ENCODE data around the gene NAP1L4. TPM values are rescaled to one million over a fixed set of nuclear protein-coding genes. Genes with fewer than 3 reads are reported as not detected.

The NAP1L4 gene
- total RNA-seq, 1 experiment from 2014 or later: 184 TPM

DNA sequence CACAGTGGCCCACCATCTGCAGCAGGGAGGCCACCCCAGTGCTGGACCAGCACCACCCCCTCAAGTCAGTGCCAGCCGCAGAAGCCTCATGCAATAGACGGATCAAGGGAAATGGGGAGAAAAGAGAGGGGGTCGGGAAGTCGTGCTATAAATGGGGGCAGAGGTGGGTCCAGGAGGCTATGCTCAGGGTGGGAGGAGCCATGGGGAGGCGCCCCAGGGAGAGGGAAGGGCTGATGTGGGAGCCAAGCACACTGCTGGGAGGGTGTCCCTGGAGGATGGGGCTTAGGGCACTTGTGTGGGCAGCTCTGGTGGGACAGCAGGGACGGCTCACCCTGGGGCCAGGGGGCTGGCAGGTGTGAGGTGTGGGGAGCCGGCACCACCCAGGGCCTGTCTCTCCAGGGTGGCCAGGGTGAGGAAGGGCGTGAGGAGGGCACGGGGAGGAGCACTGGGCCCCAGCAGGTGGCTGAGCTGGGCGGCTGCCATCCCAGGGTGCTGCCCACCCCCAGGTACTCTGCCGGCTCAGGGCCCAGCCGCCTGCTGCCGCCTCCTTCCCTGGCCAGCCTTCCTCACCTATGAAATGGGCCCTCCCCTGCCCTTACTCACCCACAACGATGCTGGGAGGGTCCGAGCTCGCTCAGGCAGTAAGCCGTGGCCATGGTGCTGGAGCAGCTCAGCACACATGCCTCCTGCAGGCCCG, 80.9 kb downstream of the NAP1L4 start:
- intact Hi-C loops (cut with micrococcal nuclease; ENCODE audit: unreplicated experiment): no loop called here
- DNase-seq (ENCODE audit: low spot score): no peak
- Histone ChIP-seq H3K27ac (ENCODE audit: low read depth, low read length, poor library complexity, severe bottlenecking) (no peak overlapping the region), H3K27me3 (replicated peaks; ENCODE audit: insufficient read depth, low read depth, low read length, poor library complexity) (no peaks in the 10 kb centered on the region), H3K4me1 (ENCODE audit: insufficient read depth, low read length, poor library complexity, severe bottlenecking) (peaks cover 6% of the 10 kb centered on the region), H3K9me3 (ENCODE audit: low read depth, low read length, poor library complexity, severe bottlenecking) (no peaks in the 10 kb centered on the region), H3K4me3 (ENCODE audit: low read depth, low read length, poor library complexity, severe bottlenecking) (no peak overlapping the region), H3K36me3 (ENCODE audit: insufficient read depth, low read length, poor library complexity, severe bottlenecking) (no peaks in the 10 kb centered on the region)
- BruUV-seq (replicated peaks): no TSS peak
- POLR2A ChIA-PET (ENCODE audit: low non-redundant PET): no interaction called here
- CTCF ChIA-PET: no interaction called here
- TF ChIP-seq EZH2 (IDR thresholded peaks at IDR 0.05; ENCODE audit: borderline replicate concordance, low read depth, low read length, poor library complexity, severe bottlenecking): no peak
- TF ChIP-seq, protein P1, sequence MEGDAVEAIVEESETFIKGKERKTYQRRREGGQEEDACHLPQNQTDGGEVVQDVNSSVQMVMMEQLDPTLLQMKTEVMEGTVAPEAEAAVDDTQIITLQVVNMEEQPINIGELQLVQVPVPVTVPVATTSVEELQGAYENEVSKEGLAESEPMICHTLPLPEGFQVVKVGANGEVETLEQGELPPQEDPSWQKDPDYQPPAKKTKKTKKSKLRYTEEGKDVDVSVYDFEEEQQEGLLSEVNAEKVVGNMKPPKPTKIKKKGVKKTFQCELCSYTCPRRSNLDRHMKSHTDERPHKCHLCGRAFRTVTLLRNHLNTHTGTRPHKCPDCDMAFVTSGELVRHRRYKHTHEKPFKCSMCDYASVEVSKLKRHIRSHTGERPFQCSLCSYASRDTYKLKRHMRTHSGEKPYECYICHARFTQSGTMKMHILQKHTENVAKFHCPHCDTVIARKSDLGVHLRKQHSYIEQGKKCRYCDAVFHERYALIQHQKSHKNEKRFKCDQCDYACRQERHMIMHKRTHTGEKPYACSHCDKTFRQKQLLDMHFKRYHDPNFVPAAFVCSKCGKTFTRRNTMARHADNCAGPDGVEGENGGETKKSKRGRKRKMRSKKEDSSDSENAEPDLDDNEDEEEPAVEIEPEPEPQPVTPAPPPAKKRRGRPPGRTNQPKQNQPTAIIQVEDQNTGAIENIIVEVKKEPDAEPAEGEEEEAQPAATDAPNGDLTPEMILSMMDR (conservative IDR thresholded peaks at IDR 0.05; ENCODE audit: low read depth, low read length): no peak

DNA sequence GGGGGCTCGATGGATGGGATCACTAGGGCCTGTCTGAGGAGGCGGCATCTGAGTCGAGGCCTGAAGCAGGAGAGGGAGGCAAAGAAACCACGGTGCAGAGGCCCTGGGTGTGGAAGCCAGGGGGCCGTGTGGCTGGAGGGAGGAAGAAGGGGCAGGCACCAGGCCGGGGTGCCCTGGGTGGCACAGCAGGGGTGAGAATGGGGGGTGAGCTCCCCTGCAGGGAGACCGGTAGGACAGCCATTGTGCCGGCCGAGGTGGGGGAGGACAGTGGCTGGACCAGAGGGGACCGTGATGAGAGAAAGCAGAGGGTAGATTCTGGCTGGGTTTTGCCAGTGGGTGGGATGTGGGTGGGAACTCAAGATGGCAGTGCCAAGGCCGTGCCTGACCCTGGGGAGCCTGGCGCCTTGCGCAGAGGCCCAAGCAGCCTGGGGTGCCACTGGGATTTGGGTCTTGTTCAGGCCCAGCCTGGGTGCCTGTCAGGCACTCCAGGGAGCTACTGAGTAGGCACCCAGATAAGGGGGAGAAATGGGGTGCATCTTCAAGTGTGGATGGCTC, 81.7 kb downstream of the NAP1L4 start:
- POLR2A ChIA-PET (ENCODE audit: low non-redundant PET): no interaction called here

DNA sequence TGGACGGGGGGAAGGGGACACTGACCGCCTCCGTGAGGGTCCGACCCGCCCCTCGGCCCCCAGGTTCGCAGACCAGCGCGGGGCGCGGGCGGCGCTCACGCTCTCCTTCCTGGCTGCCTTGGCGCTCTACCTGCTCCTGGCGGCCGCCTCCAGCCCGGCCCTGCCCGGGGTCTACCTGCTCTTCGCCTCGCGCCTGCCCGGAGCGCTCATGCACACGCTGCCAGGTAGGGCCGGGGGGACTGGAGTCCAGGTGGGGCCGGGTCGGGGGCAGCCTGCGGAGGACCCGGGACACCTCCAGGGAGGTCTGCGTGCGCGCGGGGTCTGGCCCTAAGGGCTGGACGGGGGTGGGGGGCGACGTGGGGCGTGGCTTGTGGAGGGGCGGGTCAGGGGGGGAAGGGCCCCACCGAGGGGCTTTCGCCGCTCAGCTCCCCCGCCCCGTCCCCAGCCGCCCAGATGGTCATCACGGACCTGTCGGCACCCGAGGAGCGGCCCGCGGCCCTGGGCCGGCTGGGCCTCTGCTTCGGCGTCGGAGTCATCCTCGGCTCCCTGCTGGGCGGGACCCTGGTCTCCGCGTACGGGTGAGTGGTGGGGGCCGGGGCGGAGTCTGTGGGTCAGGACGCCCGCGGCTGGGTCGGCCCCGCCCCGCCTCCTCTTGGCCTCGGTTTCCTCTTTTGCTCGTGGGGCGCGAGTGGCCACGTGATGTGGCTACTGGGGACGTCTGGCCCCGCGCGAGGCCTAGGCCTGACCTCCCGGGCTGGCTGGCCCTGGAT, 82.8 kb downstream of the NAP1L4 start:
- H3K4me1 ChIP-seq (ENCODE audit: insufficient read depth, low read length, poor library complexity, severe bottlenecking): peaks cover 6% of the 10 kb centered on the region
- ChIA-PET CTCF (no interaction called here), POLR2A (ENCODE audit: low non-redundant PET) (no interaction called here)
- H3K9me3 ChIP-seq (ENCODE audit: low read depth, low read length, poor library complexity, severe bottlenecking): no peaks in the 10 kb centered on the region
- H3K27ac ChIP-seq (ENCODE audit: low read depth, low read length, poor library complexity, severe bottlenecking): no peak overlapping the region
- no TSS peak for BruUV-seq (replicated peaks)
- intact Hi-C loops (cut with micrococcal nuclease; ENCODE audit: unreplicated experiment): no loop called here
- no peaks in the 10 kb centered on the region for H3K27me3 ChIP-seq (replicated peaks; ENCODE audit: insufficient read depth, low read depth, low read length, poor library complexity)
- no peak for DNase-seq (ENCODE audit: low spot score)
- no peak overlapping the region for H3K4me3 ChIP-seq (ENCODE audit: low read depth, low read length, poor library complexity, severe bottlenecking)
- TF ChIP-seq EZH2 (IDR thresholded peaks at IDR 0.05; ENCODE audit: borderline replicate concordance, low read depth, low read length, poor library complexity, severe bottlenecking): no peak
- TF ChIP-seq, protein P1 (conservative IDR thresholded peaks at IDR 0.05; ENCODE audit: low read depth, low read length): no peak
- no peaks in the 10 kb centered on the region for H3K36me3 ChIP-seq (ENCODE audit: insufficient read depth, low read length, poor library complexity, severe bottlenecking)

More for the DNA sequence above, 81.7 kb downstream of the NAP1L4 start:
- H3K9me3 ChIP-seq (ENCODE audit: low read depth, low read length, poor library complexity, severe bottlenecking): no peaks in the 10 kb centered on the region
- no peak for DNase-seq (ENCODE audit: low spot score)
- peaks cover 6% of the 10 kb centered on the region for H3K4me1 ChIP-seq (ENCODE audit: insufficient read depth, low read length, poor library complexity, severe bottlenecking)
- H3K27me3 ChIP-seq (replicated peaks; ENCODE audit: insufficient read depth, low read depth, low read length, poor library complexity): no peaks in the 10 kb centered on the region
- H3K27ac ChIP-seq (ENCODE audit: low read depth, low read length, poor library complexity, severe bottlenecking): no peak overlapping the region
- intact Hi-C loops (cut with micrococcal nuclease; ENCODE audit: unreplicated experiment): no loop called here
- TF ChIP-seq, protein P1 (conservative IDR thresholded peaks at IDR 0.05; ENCODE audit: low read depth, low read length): no peak
- no peak for TF ChIP-seq EZH2 (IDR thresholded peaks at IDR 0.05; ENCODE audit: borderline replicate concordance, low read depth, low read length, poor library complexity, severe bottlenecking)
- no peak overlapping the region for H3K4me3 ChIP-seq (ENCODE audit: low read depth, low read length, poor library complexity, severe bottlenecking)
- no TSS peak for BruUV-seq (replicated peaks)
- CTCF ChIA-PET: no interaction called here
- H3K36me3 ChIP-seq (ENCODE audit: insufficient read depth, low read length, poor library complexity, severe bottlenecking): no peaks in the 10 kb centered on the region
